Measurements from ENCODE around the gene AZIN2. TPM values are rescaled to one million over a fixed set of nuclear protein-coding genes. Genes with fewer than 3 reads are reported as not detected.

The AZIN2 gene
- total RNA-seq, 1 donor from 2014 or later: 0.82 TPM

- no peak overlapping the region for H3K4me3 Mint-ChIP-seq
- CTCF ChIA-PET: no interaction called here
- H3K4me1 Mint-ChIP-seq: no peaks in the 10 kb centered on the region
- POLR2A ChIA-PET: interaction anchor here (0.6 kb wide), 1 partner anchor 239 kb away, joined by 3 read pairs; no protein-coding TSS in a partner anchor
- no peak overlapping the region for H3K27ac Mint-ChIP-seq
- no peak for DNase-seq
- no peak for ATAC-seq (ENCODE audit: low read depth)
- peaks cover 6% of the 10 kb centered on the region for H3K27me3 Mint-ChIP-seq
- intact Hi-C loops (cut with micrococcal nuclease): no loop called here
- no peaks in the 10 kb centered on the region for H3K9me3 Mint-ChIP-seq
- H3K36me3 Mint-ChIP-seq (ENCODE audit: low read depth): no peaks in the 10 kb centered on the region
- no peak for TF ChIP-seq CTCF (IDR thresholded peaks at IDR 0.05)
Observed at GRCh38 chr1:33117440-33118085, 36.6 kb downstream of the AZIN2 start.

DNA sequence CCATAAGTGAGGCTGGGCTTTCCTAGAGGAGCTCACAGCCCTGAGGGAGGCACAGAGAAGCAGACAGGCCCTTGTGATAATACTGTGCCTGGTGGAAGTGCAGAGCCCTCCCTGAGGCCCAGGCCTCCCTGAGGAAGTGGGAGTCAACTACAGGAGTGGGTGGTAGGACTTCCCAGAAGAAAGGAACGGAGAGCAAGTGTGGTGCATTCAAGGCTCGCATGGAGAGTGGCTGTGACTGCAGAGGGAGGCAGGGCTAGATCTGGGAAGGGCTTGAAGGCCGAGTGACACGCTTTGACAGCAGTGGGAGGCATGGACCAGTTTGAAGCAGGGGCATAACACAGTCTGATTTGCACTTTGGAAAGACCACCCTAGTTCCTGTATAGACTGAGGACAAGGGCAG, 37.3 kb downstream of the AZIN2 start:
- TF ChIP-seq CTCF (IDR thresholded peaks at IDR 0.05): no peak
- Mint-ChIP-seq H3K27ac (no peak overlapping the region), H3K4me3 (no peak overlapping the region), H3K36me3 (ENCODE audit: low read depth) (no peaks in the 10 kb centered on the region), H3K9me3 (no peaks in the 10 kb centered on the region), H3K4me1 (no peaks in the 10 kb centered on the region), H3K27me3 (peaks cover 6% of the 10 kb centered on the region)
- no peak for ATAC-seq (ENCODE audit: low read depth)
- no peak for DNase-seq
- CTCF ChIA-PET: interaction anchor here (0.6 kb wide), 1 partner anchor 225 kb away, joined by 3 read pairs; no protein-coding TSS in a partner anchor
- POLR2A ChIA-PET: no interaction called here
- intact Hi-C loops (cut with micrococcal nuclease): no loop called here

- intact Hi-C loops (cut with micrococcal nuclease): no loop called here
Observed at GRCh38 chr1:33119050-33119449, 38.1 kb downstream of the AZIN2 start.

DNA sequence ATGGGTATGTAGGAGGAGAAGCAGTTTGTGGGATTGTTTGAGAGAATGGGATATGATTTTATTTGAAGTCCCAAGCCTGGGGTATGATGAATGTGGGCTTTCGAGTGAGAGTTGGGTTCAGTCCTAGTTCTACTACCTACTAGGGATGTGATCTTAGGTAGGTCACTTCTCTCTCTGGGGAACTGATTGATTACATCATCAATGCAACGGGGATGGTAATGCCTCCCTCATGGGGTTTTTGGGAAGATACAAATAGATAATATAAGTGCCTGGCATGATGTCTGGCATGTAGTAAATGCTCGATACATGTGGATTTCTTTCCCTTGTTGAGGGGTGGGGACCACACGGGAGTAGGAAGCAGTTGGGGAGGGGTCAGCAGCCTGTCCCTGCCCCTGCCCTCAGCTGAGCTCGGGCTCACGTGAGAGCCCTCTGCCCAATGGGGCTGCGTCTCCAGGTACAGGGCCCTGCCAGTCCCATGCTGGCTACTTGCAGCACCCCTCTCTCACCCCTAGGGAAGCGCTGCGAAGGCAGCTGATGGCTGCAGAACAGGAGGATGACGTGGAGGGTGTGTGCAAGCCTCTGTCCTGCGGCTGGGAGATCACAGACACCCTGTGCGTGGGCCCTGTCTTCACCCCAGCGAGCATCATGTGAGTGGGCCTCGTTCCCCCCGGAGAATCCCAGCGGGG, 38.7 kb downstream of the AZIN2 start:
- Mint-ChIP-seq H3K36me3 (ENCODE audit: low read depth) (no peaks in the 10 kb centered on the region), H3K4me1 (no peaks in the 10 kb centered on the region), H3K27me3 (peaks cover 6% of the 10 kb centered on the region), H3K4me3 (no peak overlapping the region), H3K9me3 (no peaks in the 10 kb centered on the region), H3K27ac (no peak overlapping the region)
- POLR2A ChIA-PET: no interaction called here
- intact Hi-C loops (cut with micrococcal nuclease): no loop called here
- ATAC-seq (ENCODE audit: low read depth) (no peak), DNase-seq (no peak)
- CTCF ChIA-PET: no interaction called here
- TF ChIP-seq CTCF (IDR thresholded peaks at IDR 0.05): no peak

More at GRCh38 chr1:33119050-33119449, 38.1 kb downstream of the AZIN2 start:
- Mint-ChIP-seq H3K27ac (no peak overlapping the region), H3K36me3 (ENCODE audit: low read depth) (no peaks in the 10 kb centered on the region), H3K27me3 (peaks cover 6% of the 10 kb centered on the region), H3K9me3 (no peaks in the 10 kb centered on the region), H3K4me3 (no peak overlapping the region), H3K4me1 (no peaks in the 10 kb centered on the region)
- no peak for DNase-seq
- no peak for ATAC-seq (ENCODE audit: low read depth)
- POLR2A ChIA-PET: no interaction called here
- CTCF ChIA-PET: no interaction called here
- no peak for TF ChIP-seq CTCF (IDR thresholded peaks at IDR 0.05)

GRCh38 chr1:33120436-33121231, 39.7 kb downstream of the AZIN2 start:
- ATAC-seq (ENCODE audit: low read depth): no peak
- intact Hi-C loops (cut with micrococcal nuclease): no loop called here
- DNase-seq: no peak
- Mint-ChIP-seq H3K4me3 (no peak overlapping the region), H3K36me3 (ENCODE audit: low read depth) (peaks cover 4% of the 10 kb centered on the region), H3K27ac (no peak overlapping the region), H3K9me3 (peaks cover 4% of the 10 kb centered on the region), H3K4me1 (peaks cover 2% of the 10 kb centered on the region), H3K27me3 (peaks cover 6% of the 10 kb centered on the region)
- no peak for TF ChIP-seq CTCF (IDR thresholded peaks at IDR 0.05)
- ChIA-PET CTCF (no interaction called here), POLR2A (no interaction called here)

All from activated B cell treated with CpG ODN at 0.5 μM for 24 hours (primary cell).